Measurements from ENCODE around the gene WDR47.
"Not testable (repeated sequence)": the region's sequence is repeated elsewhere in the genome, so short reads cannot be mapped to it uniquely, and the experiment has no call there.

WDR47 gene

GRCh38 chr1:109027841-109028240 lies 14.1 kb downstream of the WDR47 start:
- Mint-ChIP-seq H3K36me3 (no peaks in the 10 kb centered on the region), H3K27me3 (no peaks in the 10 kb centered on the region)
- no peak for ATAC-seq

GRCh38 chr1:109025694-109026093 lies 16.2 kb downstream of the WDR47 start:
- no peak overlapping the region for H3K4me3 Mint-ChIP-seq

More at GRCh38 chr1:109027841-109028240, 14.1 kb downstream of the WDR47 start:
- Mint-ChIP-seq H3K9me3 (no peaks in the 10 kb centered on the region), H3K4me1 (peaks cover 3% of the 10 kb centered on the region), H3K27ac (no peak overlapping the region), H3K4me3 (no peak overlapping the region)

GRCh38 chr1:109024646-109025045 lies 17.3 kb downstream of the WDR47 start:
- no peak overlapping the region for H3K4me3 Mint-ChIP-seq
- peaks cover under 1% of the 10 kb centered on the region for H3K36me3 Mint-ChIP-seq
- H3K27me3 Mint-ChIP-seq: no peaks in the 10 kb centered on the region
- H3K4me1 Mint-ChIP-seq: no peaks in the 10 kb centered on the region
- H3K9me3 Mint-ChIP-seq: no peaks in the 10 kb centered on the region
- no peak for ATAC-seq
- no peak overlapping the region for H3K27ac Mint-ChIP-seq

More at GRCh38 chr1:109025694-109026093, 16.2 kb downstream of the WDR47 start:
- Mint-ChIP-seq H3K4me1 (no peaks in the 10 kb centered on the region), H3K27ac (no peak overlapping the region), H3K9me3 (no peaks in the 10 kb centered on the region), H3K27me3 (no peaks in the 10 kb centered on the region), H3K36me3 (no peaks in the 10 kb centered on the region)
- ATAC-seq: no peak

- H3K27ac Mint-ChIP-seq: no peak overlapping the region
- no peaks in the 10 kb centered on the region for H3K4me1 Mint-ChIP-seq
- no peak overlapping the region for H3K4me3 Mint-ChIP-seq
- H3K36me3 Mint-ChIP-seq: peaks cover 21% of the 10 kb centered on the region
- no peaks in the 10 kb centered on the region for H3K27me3 Mint-ChIP-seq
- no peak for ATAC-seq
- H3K9me3 Mint-ChIP-seq: peaks cover 5% of the 10 kb centered on the region
Measured at GRCh38 chr1:109020693-109021257, 21.1 kb downstream of the WDR47 start.

- H3K27ac Mint-ChIP-seq, H3K4me3 Mint-ChIP-seq, H3K4me1 Mint-ChIP-seq, H3K27me3 Mint-ChIP-seq, ATAC-seq, H3K9me3 Mint-ChIP-seq: not testable (repeated sequence)
- H3K36me3 Mint-ChIP-seq: peaks cover 28% of the 10 kb centered on the region
Measured at GRCh38 chr1:109017719-109018118, 24.2 kb downstream of the WDR47 start.

GRCh38 chr1:109017134-109017533 lies 24.8 kb downstream of the WDR47 start:
- Mint-ChIP-seq H3K27me3 (no peaks in the 10 kb centered on the region), H3K36me3 (peaks cover 28% of the 10 kb centered on the region), H3K27ac (no peak overlapping the region), H3K4me3 (no peak overlapping the region), H3K4me1 (no peaks in the 10 kb centered on the region), H3K9me3 (peaks cover 5% of the 10 kb centered on the region)
- no peak for ATAC-seq

GRCh38 chr1:109011335-109011734 lies 30.6 kb downstream of the WDR47 start:
- peaks cover 26% of the 10 kb centered on the region for H3K36me3 Mint-ChIP-seq
- peaks cover 3% of the 10 kb centered on the region for H3K9me3 Mint-ChIP-seq
- no peak overlapping the region for H3K27ac Mint-ChIP-seq
- no peak overlapping the region for H3K4me3 Mint-ChIP-seq
- ATAC-seq: no peak
- no peaks in the 10 kb centered on the region for H3K27me3 Mint-ChIP-seq
- H3K4me1 Mint-ChIP-seq: no peaks in the 10 kb centered on the region

- H3K9me3 Mint-ChIP-seq, H3K4me3 Mint-ChIP-seq, H3K27me3 Mint-ChIP-seq, H3K27ac Mint-ChIP-seq, H3K4me1 Mint-ChIP-seq: not testable (repeated sequence)
- peak; percentile 27 for ATAC-seq
- H3K36me3 Mint-ChIP-seq: peaks cover 62% of the 10 kb centered on the region
Measured at GRCh38 chr1:108996622-108997021, 45.3 kb downstream of the WDR47 start.

- no peak overlapping the region for H3K4me3 Mint-ChIP-seq
- no peaks in the 10 kb centered on the region for H3K27me3 Mint-ChIP-seq
- peaks cover 40% of the 10 kb centered on the region for H3K36me3 Mint-ChIP-seq
- no peaks in the 10 kb centered on the region for H3K9me3 Mint-ChIP-seq
- H3K27ac Mint-ChIP-seq: no peak overlapping the region
- ATAC-seq: no peak
- H3K4me1 Mint-ChIP-seq: no peaks in the 10 kb centered on the region
Measured at GRCh38 chr1:108983114-108983513, 58.8 kb downstream of the WDR47 start.

GRCh38 chr1:108976658-108977057 lies 65.2 kb downstream of the WDR47 start:
- H3K9me3 Mint-ChIP-seq: no peaks in the 10 kb centered on the region
- ATAC-seq: no peak
- peaks cover 58% of the 10 kb centered on the region for H3K36me3 Mint-ChIP-seq
- H3K27me3 Mint-ChIP-seq: no peaks in the 10 kb centered on the region
- H3K4me3 Mint-ChIP-seq: no peak overlapping the region
- H3K27ac Mint-ChIP-seq: no peak overlapping the region
- no peaks in the 10 kb centered on the region for H3K4me1 Mint-ChIP-seq

- Mint-ChIP-seq H3K4me3 (no peak overlapping the region), H3K4me1 (no peaks in the 10 kb centered on the region), H3K27ac (no peak overlapping the region), H3K27me3 (no peaks in the 10 kb centered on the region), H3K36me3 (peaks cover 43% of the 10 kb centered on the region), H3K9me3 (no peaks in the 10 kb centered on the region)
- ATAC-seq: no peak
Measured at GRCh38 chr1:108972951-108973350, 69.0 kb downstream of the WDR47 start.

- Mint-ChIP-seq H3K27ac (no peak overlapping the region), H3K27me3 (no peaks in the 10 kb centered on the region), H3K9me3 (no peaks in the 10 kb centered on the region), H3K4me1 (no peaks in the 10 kb centered on the region), H3K36me3 (peaks cover 28% of the 10 kb centered on the region), H3K4me3 (no peak overlapping the region)
- ATAC-seq: no peak
Measured at GRCh38 chr1:108969346-108969745, 72.6 kb downstream of the WDR47 start.

- Mint-ChIP-seq H3K36me3 (peaks cover 18% of the 10 kb centered on the region), H3K4me3 (peak within 1 kb of the TSS; percentile 93), H3K27ac (peak within 1 kb of the TSS; percentile 96), H3K4me1 (peaks cover 24% of the 10 kb centered on the region), H3K9me3 (no peaks in the 10 kb centered on the region), H3K27me3 (no peaks in the 10 kb centered on the region)
- ATAC-seq: peak; percentile 98
Measured at GRCh38 chr1:108963052-108963686, 78.7 kb downstream of the WDR47 start, which contains the start of gene CLCC1. TSS of gene CLCC1 (minus strand) at chr1:108963484. CDS start at chr1:108950437, 13,047 bp downstream.

GRCh38 chr1:108962681-108963051 lies 79.2 kb downstream of the WDR47 start:
- peaks cover 28% of the 10 kb centered on the region for H3K4me1 Mint-ChIP-seq
- peak overlapping the region; percentile 93 for H3K4me3 Mint-ChIP-seq
- peaks cover 22% of the 10 kb centered on the region for H3K36me3 Mint-ChIP-seq
- H3K27ac Mint-ChIP-seq: peak overlapping the region; percentile 96
- peak; percentile 38 for ATAC-seq
- H3K9me3 Mint-ChIP-seq: no peaks in the 10 kb centered on the region
- no peaks in the 10 kb centered on the region for H3K27me3 Mint-ChIP-seq

- no peaks in the 10 kb centered on the region for H3K27me3 Mint-ChIP-seq
- ATAC-seq: no peak
- peak overlapping the region; percentile 96 for H3K27ac Mint-ChIP-seq
- peaks cover 26% of the 10 kb centered on the region for H3K36me3 Mint-ChIP-seq
- H3K9me3 Mint-ChIP-seq: no peaks in the 10 kb centered on the region
- peaks cover 34% of the 10 kb centered on the region for H3K4me1 Mint-ChIP-seq
- peak overlapping the region; percentile 93 for H3K4me3 Mint-ChIP-seq
Measured at GRCh38 chr1:108961752-108962486, 80.0 kb downstream of the WDR47 start.

GRCh38 chr1:108961198-108961597 lies 80.7 kb downstream of the WDR47 start:
- Mint-ChIP-seq H3K4me1 (peaks cover 40% of the 10 kb centered on the region), H3K4me3 (no peak overlapping the region)
- no peak for ATAC-seq

More at GRCh38 chr1:108961198-108961597, 80.7 kb downstream of the WDR47 start:
- no peaks in the 10 kb centered on the region for H3K27me3 Mint-ChIP-seq
- H3K9me3 Mint-ChIP-seq: no peaks in the 10 kb centered on the region
- H3K36me3 Mint-ChIP-seq: peaks cover 33% of the 10 kb centered on the region
- no peak overlapping the region for H3K27ac Mint-ChIP-seq
